Liver (tissue), 9 donors: Measurements from ENCODE around the gene LARGE1. TPM values are rescaled to one million over a fixed set of nuclear protein-coding genes. Genes with fewer than 3 reads are reported as not detected.

ENCODE experiments used
- DNase-seq: peaks from one replicate; pipeline ENCODE4 v3.0.0-alpha.2; 2017; ENCODE audit warnings: low spot score
- H3K27ac ChIP-seq, 2 donors: one replicate each; pipeline ENCODE4 v1.7.0; 2013; ENCODE audit warnings: inconsistent platforms in 2 of 2, low read length in 2 of 2, control low read depth in 1 of 2, low read depth in 1 of 2, mild to moderate bottlenecking in 1 of 2
- H3K27me3 ChIP-seq, 4 donors: one replicate each; pipeline versions ENCODE4 v1.6.1 to v1.7.0; 2013; ENCODE audit warnings: low read length in 3 of 4, inconsistent platforms in 1 of 4, mild to moderate bottlenecking in 1 of 4, moderate library complexity in 1 of 4; ENCODE audit not compliant: control insufficient read depth in 4 of 4, insufficient read depth in 4 of 4
- H3K36me3 ChIP-seq, 4 donors: one replicate each; pipeline versions ENCODE4 v1.6.1 to v1.7.0; 2013; ENCODE audit warnings: low read length in 3 of 4, mild to moderate bottlenecking in 3 of 4, low read depth in 1 of 4, moderate library complexity in 1 of 4; ENCODE audit not compliant: control insufficient read depth in 4 of 4, insufficient read depth in 3 of 4
- H3K4me1 ChIP-seq, 4 donors: one replicate each; pipeline versions ENCODE4 v1.6.1 to v1.7.0; 2013; ENCODE audit warnings: low read length in 3 of 4, mild to moderate bottlenecking in 3 of 4, moderate library complexity in 1 of 4; ENCODE audit not compliant: control insufficient read depth in 4 of 4, insufficient read depth in 4 of 4
- H3K4me3 ChIP-seq, 3 donors: one replicate each; pipeline versions ENCODE4 v1.6.1 to v1.7.0; 2013; ENCODE audit warnings: low read length in 3 of 3, control low read depth in 1 of 3, low read depth in 1 of 3, mild to moderate bottlenecking in 1 of 3
- H3K9ac ChIP-seq, 2 donors: one replicate each; pipeline ENCODE4 v1.7.0; 2013; ENCODE audit warnings: low read length in 2 of 2, mild to moderate bottlenecking in 2 of 2, moderate library complexity in 2 of 2, control low read depth in 1 of 2, low read depth in 1 of 2
- H3K9me3 ChIP-seq, 4 donors: one replicate each; pipeline versions ENCODE4 v1.6.1 to v1.7.0; 2013; ENCODE audit warnings: low read length in 3 of 4; ENCODE audit not compliant: control insufficient read depth in 4 of 4
- ATF3 ChIP-seq: IDR thresholded peaks from 2 replicates; pipeline ENCODE4 v1.6.1; 2016; ENCODE audit warnings: antibody characterized with exemption
- CTCF ChIP-seq: fragments of 150-350 bp; IDR thresholded peaks from 2 replicates; pipeline ENCODE4 v1.5.1; 2017; ENCODE audit warnings: improper control_type of control experiment, low read depth, low read length; ENCODE audit not compliant: missing input control
- EGR1 ChIP-seq, 2 donors: IDR thresholded peaks; 2 replicates each; pipeline ENCODE4 v1.6.1; 2016 to 2018; ENCODE audit warnings: antibody characterized with exemption in 2 of 2, low read depth in 2 of 2
- FOXA1 ChIP-seq: IDR thresholded peaks from 2 replicates; pipeline ENCODE4 v1.6.1; 2016; ENCODE audit warnings: antibody characterized with exemption
- FOXA2 ChIP-seq: IDR thresholded peaks from 2 replicates; pipeline ENCODE4 v1.6.1; 2016; ENCODE audit warnings: antibody characterized with exemption
- GABPA ChIP-seq, 2 donors: IDR thresholded peaks in 1 of 2; conservative IDR thresholded peaks in 1 of 2; 2 replicates each; pipeline ENCODE4 v1.6.1; 2016; ENCODE audit warnings: antibody characterized with exemption in 2 of 2, mild to moderate bottlenecking in 1 of 2, moderate library complexity in 1 of 2
- HNF4A ChIP-seq, 2 donors: conservative IDR thresholded peaks; 2 replicates each; pipeline ENCODE4 v1.6.1; 2016; ENCODE audit warnings: antibody characterized with exemption in 2 of 2, mild to moderate bottlenecking in 2 of 2
- HNF4G ChIP-seq: IDR thresholded peaks from 2 replicates; pipeline ENCODE4 v1.6.1; 2016; ENCODE audit warnings: antibody characterized with exemption
- JUND ChIP-seq, 2 donors: IDR thresholded peaks; 2 replicates each; pipeline ENCODE4 v1.6.1; 2016; ENCODE audit warnings: antibody characterized with exemption in 2 of 2
- MAX ChIP-seq: IDR thresholded peaks from 2 replicates; pipeline ENCODE4 v1.6.1; 2016; ENCODE audit warnings: antibody characterized with exemption
- NR2F2 ChIP-seq: IDR thresholded peaks from 2 replicates; pipeline ENCODE4 v1.6.1; 2016; ENCODE audit warnings: antibody characterized with exemption
- RAD21 ChIP-seq, 2 donors: IDR thresholded peaks; 2 replicates each; pipeline ENCODE4 v1.6.1; 2016; ENCODE audit warnings: antibody characterized with exemption in 2 of 2, mild to moderate bottlenecking in 2 of 2
- REST ChIP-seq: IDR thresholded peaks from 2 replicates; pipeline ENCODE4 v1.6.1; 2016; ENCODE audit warnings: antibody characterized with exemption, mild to moderate bottlenecking
- RXRA ChIP-seq, 2 donors: IDR thresholded peaks; 2 replicates each; pipeline ENCODE4 v1.6.1; 2017 to 2018; ENCODE audit warnings: antibody characterized with exemption in 2 of 2, mild to moderate bottlenecking in 1 of 2
- SP1 ChIP-seq: IDR thresholded peaks from 2 replicates; pipeline ENCODE4 v1.6.1; 2018; ENCODE audit warnings: antibody characterized with exemption, mild to moderate bottlenecking
- TAF1 ChIP-seq: conservative IDR thresholded peaks from 2 replicates; pipeline ENCODE4 v1.6.1; 2016; ENCODE audit warnings: antibody characterized with exemption, mild to moderate bottlenecking
- YY1 ChIP-seq: IDR thresholded peaks from 2 replicates; pipeline ENCODE4 v1.6.1; 2016; ENCODE audit warnings: antibody characterized with exemption, mild to moderate bottlenecking
- ZBTB33 ChIP-seq: IDR thresholded peaks from 2 replicates; pipeline ENCODE4 v1.6.1; 2016; ENCODE audit warnings: antibody characterized with exemption
- WGBS: extraction: QIAGEN DNeasy Blood & Tissue Kit; methylation state at CpG from one replicate; pipeline ENCODE4 v1.1.7; 2013; 5-methylcytosine and 5-hydroxymethylcytosine counted together
- polyA plus RNA-seq, 2 donors: library from polyadenylated mRNA; stranded (reverse) in 1 of 2; unstranded in 1 of 2; fragments of 200-250 nt in 1 of 2; fragments of >200 nt in 1 of 2; fragmentation: Nextera tagmentation in 1 of 2; extraction: Ambion mirVana in 1 of 2; gene quantifications; one replicate each; pipeline versions ENCODE4 v1.2.1 to v1.2.3, GENCODE V29; 2013 to 2015
- total RNA-seq, 2 donors: library from RNA; depleted of rRNA; stranded (reverse); fragments of >200 nt; gene quantifications; one replicate each; pipeline ENCODE4 v1.2.3, GENCODE V29; 2014
- donor health status: healthy.
- donor health status: healthy.
- donor health status: healthy.
- donor health status: healthy.
- donor health status: healthy.

LARGE1 gene
- total and polyA plus RNA-seq, 4 donors, result 2.3 to 14.1 (median 5.7) TPM

- no peak overlapping the region for H3K4me3 ChIP-seq
- H3K27ac ChIP-seq, result no peak overlapping the region
- TF ChIP-seq ZBTB33 (no peak), MAX (no peak), ATF3 (no peak), FOXA1 (no peak), SP1 (no peak), GABPA (IDR thresholded peaks at IDR 0.05 in 1 of 2, conservative IDR thresholded peaks at IDR 0.05 in 1 of 2) (no peak), YY1 (no peak), JUND (IDR thresholded peaks at IDR 0.05) (no peak), CTCF (no peak), HNF4G (no peak), HNF4A (conservative IDR thresholded peaks at IDR 0.05) (no peak), REST (no peak), FOXA2 (no peak), EGR1 (IDR thresholded peaks at IDR 0.05; ENCODE audit: low read depth in 2 of 2) (no peak), RAD21 (IDR thresholded peaks at IDR 0.05) (no peak), TAF1 (no peak), RXRA (IDR thresholded peaks at IDR 0.05) (no peak), NR2F2 (no peak)
- H3K4me1 ChIP-seq, result peaks cover 0 to 27% (median 17%) of the 10 kb centered on the region in 4 donors
- 97% methylated on average over 2 of the region's 2 CpGs for WGBS
- DNase-seq, result no peak
- no peaks in the 10 kb centered on the region for H3K27me3 ChIP-seq
- H3K9me3 ChIP-seq, result no peaks in the 10 kb centered on the region
- no peaks in the 10 kb centered on the region for H3K36me3 ChIP-seq
- H3K9ac ChIP-seq, result no peak overlapping the region
Observed at GRCh38 chr22:33575041-33575440, 345.2 kb downstream of the LARGE1 start.
